HG03575 (cell line): ENCODE measurements around the gene CCDC80.

Source experiments
- ATAC-seq: cut with Tn5 transposase; IDR thresholded peaks from one replicate; pipeline ENCODE4 v1.9.1; 2021; ENCODE audit not compliant: unreplicated experiment, insufficient number of reproducible peaks, low FRiP score; ENCODE audit errors: extremely low read depth

CCDC80 gene

GRCh38 chr3:112637700-112638099, 3.2 kb downstream of the CCDC80 start:
- no peak for ATAC-seq

GRCh38 chr3:112635674-112636073, 5.3 kb downstream of the CCDC80 start:
- ATAC-seq: no peak

GRCh38 chr3:112634786-112635541, 6.0 kb downstream of the CCDC80 start:
- ATAC-seq: no peak

- ATAC-seq: no peak
Measured at GRCh38 chr3:112633757-112634156, 7.2 kb downstream of the CCDC80 start.

GRCh38 chr3:112633191-112633590, 7.8 kb downstream of the CCDC80 start:
- ATAC-seq: no peak

- no peak for ATAC-seq
Measured at GRCh38 chr3:112632596-112632995, 8.3 kb downstream of the CCDC80 start.

- ATAC-seq: no peak
Measured at GRCh38 chr3:112631257-112631656, 9.7 kb downstream of the CCDC80 start.

GRCh38 chr3:112629425-112629824, 11.5 kb downstream of the CCDC80 start:
- no peak for ATAC-seq

- no peak for ATAC-seq
Measured at GRCh38 chr3:112627919-112628466, 12.9 kb downstream of the CCDC80 start.

- ATAC-seq: no peak
Measured at GRCh38 chr3:112627419-112627818, 13.5 kb downstream of the CCDC80 start.

GRCh38 chr3:112623717-112624116, 17.2 kb downstream of the CCDC80 start:
- ATAC-seq: no peak

- no peak for ATAC-seq
Measured at GRCh38 chr3:112623213-112623612, 17.7 kb downstream of the CCDC80 start.

GRCh38 chr3:112619295-112619694, 21.6 kb downstream of the CCDC80 start:
- no peak for ATAC-seq

- ATAC-seq: no peak
Measured at GRCh38 chr3:112617285-112617684, 23.7 kb downstream of the CCDC80 start.

GRCh38 chr3:112615989-112616731, 24.8 kb downstream of the CCDC80 start:
- ATAC-seq: no peak

- no peak for ATAC-seq
Measured at GRCh38 chr3:112611752-112612515, 29.0 kb downstream of the CCDC80 start.

- ATAC-seq: no peak
Measured at GRCh38 chr3:112610121-112610520, 30.8 kb downstream of the CCDC80 start.

GRCh38 chr3:112607863-112608262, 33.1 kb downstream of the CCDC80 start:
- ATAC-seq: no peak

GRCh38 chr3:112606098-112606497, 34.8 kb downstream of the CCDC80 start:
- ATAC-seq: no peak
